HCT116 (cell line): ENCODE data around the gene SAMD9L. TPM values are rescaled to one million over a fixed set of nuclear protein-coding genes. Genes with fewer than 3 reads are reported as not detected.

Experiments used
- ATAC-seq: fragments of 200-7000 bp; cut with Tn5 transposase; 2 replicates; pipeline ENCODE4 v1.9.1; 2020; ENCODE audit warnings: mild to moderate bottlenecking, moderate library complexity
- BruUV-seq: library from RNA; stranded (reverse); fragments of 400-500 nt; replicated peaks from 2 replicates; lab custom pipeline; 2021; lab: Mats Ljungman, UMichigan
- CTCF ChIA-PET: fragments of 300-600 bp; sonication (Branson Sonifier 250); formaldehyde crosslinking; loops from one replicate; lab custom pipeline; 2021; ENCODE audit warnings: antibody characterized with exemption; lab: Charles Lee
- POLR2A ChIA-PET: fragments of 300-600, 350-600 bp; sonication (Branson Sonifier 250); formaldehyde crosslinking; loops from one replicate; lab custom pipeline; 2021; ENCODE audit warnings: antibody characterized with exemption; lab: Charles Lee
- RAD21 ChIA-PET, 2 experiments: fragments of 300-600 bp; sonication (Branson Sonifier 250); formaldehyde crosslinking; loops; one replicate each; lab custom pipeline; 2023; ENCODE audit warnings: low total read pairs in 2 of 2; ENCODE audit not compliant: uncharacterized antibody in 2 of 2, unreplicated experiment in 2 of 2, low non-redundant PET in 1 of 2; lab: Charles Lee
- DNase-seq: peaks from one replicate; pipeline ENCODE4 v3.0.0-alpha.2; 2010; ENCODE audit warnings: low read depth, low spot score
- H2AFZ ChIP-seq: fragments of 200-600 bp; shearing (Covaris generic), sonication (generic); 2 replicates; pipeline ENCODE4 v1.6.1; 2017; ENCODE audit warnings: low read depth, mixed run types, mixed read lengths, antibody characterized with exemption, low read length; ENCODE audit not compliant: poor library complexity, severe bottlenecking
- H3K27ac ChIP-seq: 2 replicates; pipeline ENCODE4 v1.5.1; 2012; ENCODE audit warnings: low read depth, low read length
- H3K27me3 ChIP-seq: fragments of 200-600 bp; sonication (generic); 2 replicates; pipeline ENCODE4 v1.6.1; 2016; ENCODE audit warnings: mixed run types, low read length, mixed read lengths; ENCODE audit not compliant: insufficient read depth
- H3K36me3 ChIP-seq, 2 experiments: fragments of 200-500 bp in 1 of 2; fragments of 200-600 bp in 1 of 2; sonication (Bioruptor generic) in 1 of 2; sonication (generic) in 1 of 2; 2 replicates each; pipeline versions ENCODE4 v1.5.1 to v1.6.1; 2014 to 2016; ENCODE audit warnings: low read length in 2 of 2, inconsistent platforms in 1 of 2, mixed read lengths in 1 of 2, mixed run types in 1 of 2; ENCODE audit not compliant: insufficient read depth in 2 of 2, control insufficient read depth in 1 of 2
- H3K4me1 ChIP-seq, 2 experiments: fragments of 200-600 bp in 1 of 2; sonication (generic) in 1 of 2; 2 replicates each; pipeline versions ENCODE4 v1.5.1 to v1.6.1; 2012 to 2017; ENCODE audit warnings: low read length in 2 of 2, inconsistent platforms in 1 of 2, mild to moderate bottlenecking in 1 of 2, mixed read lengths in 1 of 2, mixed run types in 1 of 2, moderate library complexity in 1 of 2; ENCODE audit not compliant: insufficient read depth in 2 of 2, control insufficient read depth in 1 of 2
- H3K4me2 ChIP-seq: fragments of 200-600 bp; sonication (generic); 2 replicates; pipeline ENCODE4 v1.6.1; 2017; ENCODE audit warnings: mixed run types, low read length, mixed read lengths
- H3K4me3 ChIP-seq, 2 experiments: fragments of 200-600 bp in 1 of 2; sonication (generic) in 1 of 2; replicated peaks in 1 of 2; 2 replicates each; pipeline ENCODE4 v1.5.1; 2011 to 2016; ENCODE audit warnings: low read length in 2 of 2, control low read depth in 1 of 2, low read depth in 1 of 2, mild to moderate bottlenecking in 1 of 2, mixed read lengths in 1 of 2, mixed run types in 1 of 2
- H3K79me2 ChIP-seq: fragments of 200-600 bp; sonication (generic); 2 replicates; pipeline ENCODE4 v1.6.1; 2017; ENCODE audit warnings: mild to moderate bottlenecking, mixed run types, low read length, moderate library complexity, mixed read lengths; ENCODE audit not compliant: insufficient read depth
- H3K9ac ChIP-seq: fragments of 200-600 bp; sonication (generic); 2 replicates; pipeline ENCODE4 v1.6.1; 2016; ENCODE audit warnings: low read length, mixed read lengths
- H3K9me2 ChIP-seq: fragments of 200-600 bp; sonication (generic), shearing (Covaris generic); 2 replicates; pipeline ENCODE4 v1.6.1; 2017; ENCODE audit warnings: mixed run types, mild to moderate bottlenecking, moderate library complexity; ENCODE audit not compliant: insufficient read depth
- H3K9me3 ChIP-seq, 2 experiments: fragments of 200-500 bp in 1 of 2; fragments of 200-600 bp in 1 of 2; sonication (Bioruptor generic) in 1 of 2; sonication (generic) in 1 of 2; 2 replicates each; pipeline ENCODE4 v1.6.1; 2014 to 2017; ENCODE audit warnings: low read length in 2 of 2, mixed read lengths in 2 of 2, inconsistent platforms in 1 of 2, low read depth in 1 of 2, mild to moderate bottlenecking in 1 of 2, mixed run types in 1 of 2, moderate library complexity in 1 of 2; ENCODE audit not compliant: control insufficient read depth in 1 of 2, insufficient read depth in 1 of 2
- H4K20me1 ChIP-seq: fragments of 200-600 bp; sonication (generic), shearing (Covaris generic); 2 replicates; pipeline ENCODE4 v1.6.1; 2017; ENCODE audit warnings: mixed run types, mild to moderate bottlenecking, moderate library complexity; ENCODE audit not compliant: insufficient read depth
- EGR1 ChIP-seq: IDR thresholded peaks from 2 replicates; pipeline ENCODE4 v1.6.1; 2012; ENCODE audit warnings: low read depth
- ELF1 ChIP-seq: IDR thresholded peaks from 2 replicates; pipeline ENCODE4 v1.6.1; 2012; ENCODE audit warnings: low read depth, borderline replicate concordance
- EZH2phosphoT487 ChIP-seq: fragments of 200-600 bp; IDR thresholded peaks from 2 replicates; pipeline ENCODE4 v1.6.1; 2018; ENCODE audit warnings: antibody characterized with exemption, borderline replicate concordance
- JUND ChIP-seq: IDR thresholded peaks from 2 replicates; pipeline ENCODE4 v1.6.1; 2012
- POLR2AphosphoS5 ChIP-seq: IDR thresholded peaks from 2 replicates; pipeline ENCODE4 v1.6.1; 2011; ENCODE audit warnings: mild to moderate bottlenecking, low read depth, low read length, moderate library complexity
- SIN3A ChIP-seq: IDR thresholded peaks from 2 replicates; pipeline ENCODE4 v1.6.1; 2012; ENCODE audit warnings: low read depth
- SRF ChIP-seq: IDR thresholded peaks from 2 replicates; pipeline ENCODE4 v1.6.1; 2012; ENCODE audit warnings: low read depth
- TCF7L2 ChIP-seq: IDR thresholded peaks from 2 replicates; pipeline ENCODE4 v1.7.0; 2011; ENCODE audit warnings: borderline replicate concordance, inconsistent platforms; ENCODE audit not compliant: insufficient read depth, insufficient read length; ENCODE audit errors: extremely low read depth
- YY1 ChIP-seq: IDR thresholded peaks from 2 replicates; pipeline ENCODE4 v1.6.1; 2011; ENCODE audit warnings: low read length, low read depth, moderate library complexity, mild to moderate bottlenecking; ENCODE audit not compliant: insufficient replicate concordance; ENCODE audit errors: extremely low read depth
- ZNF274 ChIP-seq: fragments of 200-500 bp; sonication (Bioruptor generic); IDR thresholded peaks from 2 replicates; pipeline ENCODE4 v1.6.1; 2014; ENCODE audit warnings: mild to moderate bottlenecking, low read depth, low read length, inconsistent platforms
- intact Hi-C: fragments of 100-400 bp; cut with micrococcal nuclease; formaldehyde crosslinking; loops from 2 replicates; pipeline ENCODE4 v1.10.0; 2022
- total RNA-seq: library from RNA; stranded (reverse); gene quantifications from one replicate; pipeline ENCODE4 v1.2.1, GENCODE V29; 2021; ENCODE audit not compliant: unreplicated experiment
- TF ChIP-seq, protein P1 (sequence below): IDR thresholded peaks from 2 replicates; pipeline ENCODE4 v1.6.1; 2012; ENCODE audit warnings: low read depth
- TF ChIP-seq, protein P2 (sequence below): IDR thresholded peaks from 2 replicates; pipeline ENCODE4 v1.6.1; 2012

Gene SAMD9L
- total RNA-seq, 1 experiment from 2014 or later = 0.15 TPM

DNA sequence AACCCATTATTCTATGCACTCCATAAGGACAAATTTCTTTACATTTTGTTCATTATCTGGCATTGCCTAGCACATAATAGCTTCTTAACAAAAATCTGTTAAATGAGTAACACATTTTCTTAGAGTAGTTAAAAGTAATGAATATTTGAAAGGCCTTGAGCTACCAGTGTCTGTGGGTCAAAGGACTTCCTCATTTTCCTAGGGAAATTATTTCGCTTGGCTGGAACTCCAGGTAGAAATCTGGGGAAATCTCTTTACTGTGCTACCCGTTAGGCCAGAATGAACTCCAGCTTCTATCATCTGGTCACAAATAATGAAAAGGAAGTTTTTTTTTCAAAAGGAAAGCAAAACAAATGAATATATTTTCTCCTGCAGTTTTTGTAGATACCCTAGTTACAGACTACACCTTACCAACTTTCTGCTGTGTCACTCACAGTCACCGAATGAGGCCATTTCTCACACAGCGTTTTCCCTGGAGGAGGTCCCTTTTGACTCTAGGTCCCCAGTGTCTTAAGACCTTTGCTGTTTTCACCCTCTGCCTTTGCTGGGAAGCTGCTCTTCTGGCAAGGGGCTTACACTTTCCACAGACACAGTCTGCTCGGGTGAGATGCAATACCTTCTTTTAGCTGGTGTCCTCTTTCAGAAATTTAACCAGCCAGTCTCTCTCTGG, 1.6 kb downstream of the SAMD9L start:
- Histone ChIP-seq H3K4me2 (no peak overlapping the region), H3K9me3 (no peaks in the 10 kb centered on the region)

More for the DNA sequence above, 1.6 kb downstream of the SAMD9L start:
- BruUV-seq = no TSS peak
- ATAC-seq = no peak
- Histone ChIP-seq H3K9ac (no peak overlapping the region), H3K79me2 (no peaks in the 10 kb centered on the region), H3K36me3 (no peaks in the 10 kb centered on the region), H3K27ac (no peak overlapping the region), H3K4me1 (no peaks in the 10 kb centered on the region), H2AFZ (no peak overlapping the region), H3K4me3 (no peak overlapping the region), H3K9me2 (peaks cover 3% of the 10 kb centered on the region; the same call in 1 of the 2 replicates), H4K20me1 (no peaks in the 10 kb centered on the region), H3K27me3 (no peaks in the 10 kb centered on the region)
- ChIA-PET POLR2A (no interaction called here), RAD21 (no interaction called here), CTCF (no interaction called here)
- intact Hi-C loops = no loop called here
- TF ChIP-seq, protein P1, sequence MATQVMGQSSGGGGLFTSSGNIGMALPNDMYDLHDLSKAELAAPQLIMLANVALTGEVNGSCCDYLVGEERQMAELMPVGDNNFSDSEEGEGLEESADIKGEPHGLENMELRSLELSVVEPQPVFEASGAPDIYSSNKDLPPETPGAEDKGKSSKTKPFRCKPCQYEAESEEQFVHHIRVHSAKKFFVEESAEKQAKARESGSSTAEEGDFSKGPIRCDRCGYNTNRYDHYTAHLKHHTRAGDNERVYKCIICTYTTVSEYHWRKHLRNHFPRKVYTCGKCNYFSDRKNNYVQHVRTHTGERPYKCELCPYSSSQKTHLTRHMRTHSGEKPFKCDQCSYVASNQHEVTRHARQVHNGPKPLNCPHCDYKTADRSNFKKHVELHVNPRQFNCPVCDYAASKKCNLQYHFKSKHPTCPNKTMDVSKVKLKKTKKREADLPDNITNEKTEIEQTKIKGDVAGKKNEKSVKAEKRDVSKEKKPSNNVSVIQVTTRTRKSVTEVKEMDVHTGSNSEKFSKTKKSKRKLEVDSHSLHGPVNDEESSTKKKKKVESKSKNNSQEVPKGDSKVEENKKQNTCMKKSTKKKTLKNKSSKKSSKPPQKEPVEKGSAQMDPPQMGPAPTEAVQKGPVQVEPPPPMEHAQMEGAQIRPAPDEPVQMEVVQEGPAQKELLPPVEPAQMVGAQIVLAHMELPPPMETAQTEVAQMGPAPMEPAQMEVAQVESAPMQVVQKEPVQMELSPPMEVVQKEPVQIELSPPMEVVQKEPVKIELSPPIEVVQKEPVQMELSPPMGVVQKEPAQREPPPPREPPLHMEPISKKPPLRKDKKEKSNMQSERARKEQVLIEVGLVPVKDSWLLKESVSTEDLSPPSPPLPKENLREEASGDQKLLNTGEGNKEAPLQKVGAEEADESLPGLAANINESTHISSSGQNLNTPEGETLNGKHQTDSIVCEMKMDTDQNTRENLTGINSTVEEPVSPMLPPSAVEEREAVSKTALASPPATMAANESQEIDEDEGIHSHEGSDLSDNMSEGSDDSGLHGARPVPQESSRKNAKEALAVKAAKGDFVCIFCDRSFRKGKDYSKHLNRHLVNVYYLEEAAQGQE = no peak
- no peak for TF ChIP-seq SIN3A
- no peak for TF ChIP-seq JUND
- TF ChIP-seq, protein P2, sequence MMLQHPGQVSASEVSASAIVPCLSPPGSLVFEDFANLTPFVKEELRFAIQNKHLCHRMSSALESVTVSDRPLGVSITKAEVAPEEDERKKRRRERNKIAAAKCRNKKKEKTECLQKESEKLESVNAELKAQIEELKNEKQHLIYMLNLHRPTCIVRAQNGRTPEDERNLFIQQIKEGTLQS = no peak
- TF ChIP-seq SRF = no peak
- no peak for TF ChIP-seq EZH2phosphoT487
- TF ChIP-seq ELF1 = no peak
- no peak for TF ChIP-seq YY1
- TF ChIP-seq TCF7L2 = no peak
- TF ChIP-seq ZNF274 = no peak
- no peak for TF ChIP-seq EGR1
- no peak for TF ChIP-seq POLR2AphosphoS5
- no peak for DNase-seq
